ENCODE data around the gene C10orf90.

The C10orf90 gene

GRCh38 chr10:126654579-126654978, 15.9 kb downstream of the C10orf90 start:
- no peak overlapping the region for H3K4me3 ChIP-seq (ENCODE audit: low read depth, low read length)
- no peak for DNase-seq (ENCODE audit: low read depth)
- no peak for TF ChIP-seq CTCF (conservative IDR thresholded peaks at IDR 0.05; ENCODE audit: low read depth, low read length)

GRCh38 chr10:126651467-126651866, 19.0 kb downstream of the C10orf90 start:
- H3K4me3 ChIP-seq (ENCODE audit: low read depth, low read length) = no peak overlapping the region
- no peak for DNase-seq (ENCODE audit: low read depth)
- no peak for TF ChIP-seq CTCF (conservative IDR thresholded peaks at IDR 0.05; ENCODE audit: low read depth, low read length)

- H3K4me3 ChIP-seq (ENCODE audit: low read depth, low read length) = no peak overlapping the region
- no peak for TF ChIP-seq CTCF (conservative IDR thresholded peaks at IDR 0.05; ENCODE audit: low read depth, low read length)
Observed at GRCh38 chr10:126650161-126650560, 20.3 kb downstream of the C10orf90 start.

GRCh38 chr10:126647116-126647515, 23.4 kb downstream of the C10orf90 start:
- no peak for TF ChIP-seq CTCF (conservative IDR thresholded peaks at IDR 0.05; ENCODE audit: low read depth, low read length)
- DNase-seq (ENCODE audit: low read depth) = no peak
- no peak overlapping the region for H3K4me3 ChIP-seq (ENCODE audit: low read depth, low read length)

More at GRCh38 chr10:126650161-126650560, 20.3 kb downstream of the C10orf90 start:
- DNase-seq (ENCODE audit: low read depth) = no peak

GRCh38 chr10:126646110-126646509, 24.4 kb downstream of the C10orf90 start:
- TF ChIP-seq CTCF (conservative IDR thresholded peaks at IDR 0.05; ENCODE audit: low read depth, low read length) = no peak
- DNase-seq (ENCODE audit: low read depth) = peak; percentile 74
- no peak overlapping the region for H3K4me3 ChIP-seq (ENCODE audit: low read depth, low read length)

- DNase-seq (ENCODE audit: low read depth) = peak; percentile 18
- no peak for TF ChIP-seq CTCF (conservative IDR thresholded peaks at IDR 0.05; ENCODE audit: low read depth, low read length)
- H3K4me3 ChIP-seq (ENCODE audit: low read depth, low read length) = no peak overlapping the region
Observed at GRCh38 chr10:126640401-126640800, 30.1 kb downstream of the C10orf90 start.

GRCh38 chr10:126639084-126639483, 31.4 kb downstream of the C10orf90 start:
- no peak for DNase-seq (ENCODE audit: low read depth)
- no peak overlapping the region for H3K4me3 ChIP-seq (ENCODE audit: low read depth, low read length)
- TF ChIP-seq CTCF (conservative IDR thresholded peaks at IDR 0.05; ENCODE audit: low read depth, low read length) = no peak
